A673 (cell line): ENCODE data around the gene NET1.

Experiments
- CTCF ChIP-seq: fragments of 300-800, 200-600 bp; sonication (generic); conservative IDR thresholded peaks from 2 replicates; pipeline ENCODE4 v1.5.1; 2017; ENCODE audit warnings: low read depth, mild to moderate bottlenecking, antibody characterized with exemption, low read length, moderate library complexity, mixed read lengths
- EZH2 ChIP-seq: fragments of 200-600 bp; sonication (generic); IDR thresholded peaks from 2 replicates; pipeline ENCODE4 v1.6.1; 2017; ENCODE audit warnings: borderline replicate concordance, low read depth, mild to moderate bottlenecking, mixed read lengths, antibody characterized with exemption, low read length; ENCODE audit not compliant: poor library complexity, severe bottlenecking

GRCh38 chr10:5497289-5497688 is 84.9 kb downstream of the NET1 start:
- no peak for TF ChIP-seq CTCF
- TF ChIP-seq EZH2, result no peak
